Fibroblast of mammary gland (primary cell): ENCODE results near the gene WNT5A.

Experiments used
- DNase-seq: peaks from one replicate; pipeline ENCODE4 v3.0.0-alpha.2; 2010; ENCODE audit warnings: low read depth
- H3K4me3 ChIP-seq: 2 replicates; pipeline ENCODE4 v1.5.1; 2011; ENCODE audit warnings: low read depth, mild to moderate bottlenecking, low read length, moderate library complexity; ENCODE audit not compliant: control insufficient read depth
- CTCF ChIP-seq: conservative IDR thresholded peaks from 2 replicates; pipeline ENCODE4 v1.5.1; 2011; ENCODE audit warnings: low read depth, low read length, inconsistent platforms; ENCODE audit not compliant: control insufficient read depth, insufficient read depth

WNT5A gene

GRCh38 chr3:55469957-55470526, 17.1 kb downstream of the WNT5A start:
- no peak overlapping the region for H3K4me3 ChIP-seq
- TF ChIP-seq CTCF: no peak

GRCh38 chr3:55468251-55468650, 18.9 kb downstream of the WNT5A start:
- DNase-seq: peak; percentile 39
- no peak for TF ChIP-seq CTCF
- H3K4me3 ChIP-seq: no peak overlapping the region

More at GRCh38 chr3:55469957-55470526, 17.1 kb downstream of the WNT5A start:
- no peak for DNase-seq

GRCh38 chr3:55467099-55467498, 20.0 kb downstream of the WNT5A start:
- no peak for TF ChIP-seq CTCF
- peak; percentile 67 for DNase-seq

GRCh38 chr3:55466526-55466925, 20.6 kb downstream of the WNT5A start:
- no peak for DNase-seq
- no peak for TF ChIP-seq CTCF
- H3K4me3 ChIP-seq: no peak overlapping the region

More at GRCh38 chr3:55467099-55467498, 20.0 kb downstream of the WNT5A start:
- no peak overlapping the region for H3K4me3 ChIP-seq

GRCh38 chr3:55461896-55462295, 25.2 kb downstream of the WNT5A start:
- H3K4me3 ChIP-seq: no peak overlapping the region
- no peak for TF ChIP-seq CTCF
- DNase-seq: peak; percentile 88

- no peak for DNase-seq
- TF ChIP-seq CTCF: no peak
- H3K4me3 ChIP-seq: no peak overlapping the region
These were observed 27.3 kb downstream of the WNT5A start for GRCh38 chr3:55459838-55460237.
